PC-3 (cell line): ENCODE results near the gene RPN1. TPM values are rescaled to one million over a fixed set of nuclear protein-coding genes. Genes with fewer than 3 reads are reported as not detected.

Experiments used
- ATAC-seq: fragments of 200-7000 bp; cut with Tn5 transposase; 2 replicates; pipeline ENCODE4 v1.9.1; 2020; ENCODE audit warnings: mild to moderate bottlenecking, moderate library complexity
- BruUV-seq: library from RNA; stranded (reverse); fragments of 400-500 nt; replicated peaks from 2 replicates; lab custom pipeline; 2021; lab: Mats Ljungman, UMichigan
- CTCF ChIA-PET: fragments of 300-600 bp; sonication (Branson Sonifier 250); formaldehyde crosslinking; loops from one replicate; lab custom pipeline; 2022; ENCODE audit warnings: antibody characterized with exemption; lab: Charles Lee
- POLR2A ChIA-PET: fragments of 300-600 bp; sonication (Branson Sonifier 250); formaldehyde crosslinking; loops from one replicate; lab custom pipeline; 2022; ENCODE audit warnings: antibody characterized with exemption; ENCODE audit not compliant: unreplicated experiment; lab: Charles Lee
- DNase-seq: peaks from one replicate; pipeline ENCODE4 v3.0.0-alpha.2; 2015
- H2AFZ ChIP-seq: fragments of 300-600 bp; sonication (generic); 2 replicates; pipeline ENCODE4 v1.6.0; 2016; ENCODE audit warnings: antibody characterized with exemption, low read length
- H3F3A ChIP-seq: fragments of 300-600 bp; sonication (generic); one replicate; pipeline ENCODE4 v1.6.0; 2017; ENCODE audit warnings: antibody characterized with exemption, low read length, control low read depth, mild to moderate bottlenecking; ENCODE audit not compliant: unreplicated experiment
- H3K27ac ChIP-seq: fragments of 300-600 bp; sonication (generic); 2 replicates; pipeline ENCODE4 v1.5.1; 2016; ENCODE audit warnings: mild to moderate bottlenecking, low read length
- H3K27me3 ChIP-seq: fragments of 300-600 bp; sonication (generic); 2 replicates; pipeline ENCODE4 v1.6.1; 2016; ENCODE audit warnings: low read length, mixed read lengths
- H3K36me3 ChIP-seq: fragments of 300-600 bp; sonication (generic); 2 replicates; pipeline ENCODE4 v1.6.1; 2016; ENCODE audit warnings: low read depth, mixed run types, low read length, mixed read lengths
- H3K4me1 ChIP-seq: fragments of 300-600 bp; sonication (generic); 2 replicates; pipeline ENCODE4 v1.5.1; 2016; ENCODE audit warnings: low read length; ENCODE audit not compliant: insufficient read depth
- H3K4me2 ChIP-seq: fragments of 300-600 bp; sonication (generic); 2 replicates; pipeline ENCODE4 v1.6.0; 2016; ENCODE audit warnings: low read length
- H3K4me3 ChIP-seq: fragments of 300-600 bp; sonication (generic); 2 replicates; pipeline ENCODE4 v1.5.1; 2016; ENCODE audit warnings: mild to moderate bottlenecking, low read length, mixed read lengths
- H3K79me2 ChIP-seq: fragments of 300-600 bp; sonication (generic); 2 replicates; pipeline ENCODE4 v1.6.1; 2017; ENCODE audit warnings: low read length, mixed read lengths
- H3K9ac ChIP-seq: fragments of 300-600 bp; sonication (generic); 2 replicates; pipeline ENCODE4 v1.6.0; 2016; ENCODE audit warnings: mild to moderate bottlenecking, low read length
- H3K9me2 ChIP-seq: fragments of 300-600 bp; sonication (generic); replicated peaks from 2 replicates; pipeline ENCODE4 v1.6.1; 2016; ENCODE audit warnings: mixed run types, low read length, mixed read lengths
- H3K9me3 ChIP-seq: fragments of 300-600 bp; sonication (generic); 2 replicates; pipeline ENCODE4 v1.6.1; 2016; ENCODE audit warnings: low read length, mixed read lengths
- H4K20me1 ChIP-seq: fragments of 300-600 bp; sonication (generic); 2 replicates; pipeline ENCODE4 v1.6.1; 2016; ENCODE audit warnings: low read length, mixed read lengths
- CTCF ChIP-seq: fragments of 300-600 bp; sonication (generic); conservative IDR thresholded peaks from 2 replicates; pipeline ENCODE4 v1.5.1; 2017; ENCODE audit warnings: antibody characterized with exemption, low read depth, mild to moderate bottlenecking, low read length
- EZH2 ChIP-seq: fragments of 300-600 bp; sonication (generic); IDR thresholded peaks from one replicate; pipeline ENCODE4 v1.6.1; 2017; ENCODE audit warnings: antibody characterized with exemption, mild to moderate bottlenecking, low read length; ENCODE audit not compliant: unreplicated experiment
- EZH2phosphoT487 ChIP-seq: fragments of 300-600 bp; sonication (generic); IDR thresholded peaks from 2 replicates; pipeline ENCODE4 v1.6.1; 2018; ENCODE audit warnings: mild to moderate bottlenecking, antibody characterized with exemption, low read length, borderline replicate concordance
- intact Hi-C: fragments of 100-400 bp; cut with micrococcal nuclease; formaldehyde crosslinking; loops from 2 replicates; pipeline ENCODE4 v1.9.0; 2023
- total RNA-seq: library from RNA; depleted of rRNA; stranded (reverse); fragments of >200 nt; gene quantifications from 2 replicates; pipeline ENCODE4 v1.2.3, GENCODE V29; 2014

Gene RPN1
- total RNA-seq, 1 experiment from 2014 or later: 262 TPM

DNA sequence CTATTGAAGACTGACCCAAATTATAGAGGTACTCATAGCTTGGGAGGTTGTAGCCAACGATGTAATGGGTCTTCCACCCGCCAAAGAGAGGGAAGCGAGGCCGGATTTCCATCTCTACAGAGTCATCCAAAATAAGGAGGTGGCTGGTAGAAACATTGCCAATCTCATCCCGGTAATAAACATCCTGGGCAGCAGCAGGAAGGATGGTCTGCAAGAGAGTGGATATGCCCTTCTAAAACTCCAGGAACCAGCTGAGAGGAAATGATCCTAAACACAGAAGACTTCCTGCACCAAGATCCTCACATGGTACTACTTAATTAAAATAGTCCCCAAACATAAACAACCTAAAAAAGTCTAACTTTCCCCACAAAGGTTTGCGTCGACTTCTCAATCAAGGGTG, 20.7 kb downstream of the RPN1 start:
- Histone ChIP-seq H3K9ac (no peak overlapping the region), H3K4me3 (no peak overlapping the region), H4K20me1 (no peaks in the 10 kb centered on the region), H3K27me3 (no peaks in the 10 kb centered on the region), H3F3A (no peaks in the 10 kb centered on the region), H3K36me3 (peaks cover 38% of the 10 kb centered on the region), H3K9me3 (no peaks in the 10 kb centered on the region), H3K79me2 (peaks cover 13% of the 10 kb centered on the region), H2AFZ (no peak overlapping the region), H3K4me2 (no peak overlapping the region), H3K9me2 (no peaks in the 10 kb centered on the region), H3K27ac (no peak overlapping the region), H3K4me1 (no peaks in the 10 kb centered on the region)
- intact Hi-C loops: no loop called here
- POLR2A ChIA-PET: no interaction called here
- CTCF ChIA-PET: no interaction called here
- no peak for TF ChIP-seq CTCF
- BruUV-seq: no TSS peak
- ATAC-seq: no peak
- DNase-seq: no peak

DNA sequence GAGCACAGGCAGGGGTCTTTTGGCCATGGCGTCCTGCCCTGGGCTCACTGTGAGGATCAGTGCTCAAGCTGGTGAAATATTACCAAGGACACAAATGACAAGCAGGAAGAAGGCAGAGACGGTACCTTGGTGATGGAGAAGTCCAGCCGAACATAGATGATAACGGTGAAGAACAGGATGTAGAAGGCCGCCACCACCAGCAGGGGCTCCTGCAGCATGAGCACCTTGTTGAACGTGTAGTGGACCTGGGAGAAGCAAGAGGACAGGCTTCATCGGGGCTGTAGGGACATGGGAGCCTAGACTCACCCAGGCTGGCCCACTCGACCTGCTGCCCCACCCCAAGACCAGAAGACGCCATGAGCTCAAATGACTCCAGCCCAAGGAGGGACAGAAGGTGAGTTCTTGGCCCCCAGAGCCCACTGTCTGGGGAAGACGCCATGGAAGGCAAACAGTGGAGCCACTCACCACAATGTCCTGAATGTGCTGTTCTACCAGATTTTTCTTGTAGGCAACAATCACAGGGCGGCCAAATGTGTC, 25.1 kb downstream of the RPN1 start:
- ATAC-seq (no peak), DNase-seq (no peak)
- H3K4me3 ChIP-seq: no peak overlapping the region
- no peak overlapping the region for H2AFZ ChIP-seq
- no peaks in the 10 kb centered on the region for H3K9me2 ChIP-seq
- POLR2A ChIA-PET: no interaction called here
- intact Hi-C loops: no loop called here
- CTCF ChIA-PET: no interaction called here
- 0 out of 2 replicates have a peak, but pooled peaks cover 4% of the 10 kb centered on the region for H3K79me2 ChIP-seq
- H3K27ac ChIP-seq: no peak overlapping the region
- no peaks in the 10 kb centered on the region for H3K4me1 ChIP-seq
- H3K9me3 ChIP-seq: no peaks in the 10 kb centered on the region
- H3K4me2 ChIP-seq: no peak overlapping the region
- no peaks in the 10 kb centered on the region for H3K27me3 ChIP-seq
- TF ChIP-seq EZH2phosphoT487: no peak
- no peaks in the 10 kb centered on the region for H4K20me1 ChIP-seq
- no TSS peak for BruUV-seq
- H3K9ac ChIP-seq: no peak overlapping the region
- peaks cover 45% of the 10 kb centered on the region for H3K36me3 ChIP-seq
- no peaks in the 10 kb centered on the region for H3F3A ChIP-seq

DNA sequence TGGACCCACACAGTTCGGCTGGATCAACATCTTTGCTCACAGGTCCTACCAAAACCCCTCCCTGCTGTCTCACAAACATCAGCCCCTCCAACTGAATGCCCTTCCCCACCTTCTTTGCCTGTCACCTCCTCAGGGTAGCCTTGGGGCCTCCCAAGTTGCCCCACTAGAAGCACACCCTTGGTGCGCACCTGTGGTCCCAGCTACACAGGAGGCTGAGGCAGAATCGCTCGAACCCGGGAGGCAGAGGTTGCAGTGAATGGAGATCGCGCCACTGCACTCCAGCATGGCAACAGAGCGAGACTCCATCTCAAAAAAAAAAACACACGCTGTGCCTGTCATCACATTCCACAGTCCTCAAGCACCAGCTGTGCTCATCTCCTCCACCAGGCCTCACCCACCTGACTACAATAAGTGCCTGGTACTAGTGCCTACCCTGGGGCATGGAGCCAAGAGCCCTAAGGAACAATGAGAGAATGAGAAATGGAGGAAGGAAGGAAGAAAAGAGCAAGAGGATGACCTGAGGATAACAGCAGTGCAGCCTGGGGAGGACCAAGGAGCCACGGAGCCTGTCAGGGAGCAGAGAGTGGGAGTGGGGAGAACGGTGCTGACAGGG, 26.0 kb downstream of the RPN1 start:
- Histone ChIP-seq H2AFZ (no peak overlapping the region), H3K4me2 (no peak overlapping the region), H3K9ac (no peak overlapping the region), H3K4me1 (no peaks in the 10 kb centered on the region), H3F3A (no peaks in the 10 kb centered on the region), H4K20me1 (no peaks in the 10 kb centered on the region), H3K27ac (no peak overlapping the region), H3K9me2 (no peaks in the 10 kb centered on the region), H3K79me2 (no peaks in the 10 kb centered on the region), H3K36me3 (peaks cover 45% of the 10 kb centered on the region), H3K4me3 (no peak overlapping the region), H3K9me3 (no peaks in the 10 kb centered on the region), H3K27me3 (no peaks in the 10 kb centered on the region)
- ATAC-seq (no peak), DNase-seq (no peak)
- CTCF ChIA-PET: no interaction called here
- TF ChIP-seq EZH2 (no peak), CTCF (no peak), EZH2phosphoT487 (no peak)
- POLR2A ChIA-PET: no interaction called here
- intact Hi-C loops: no loop called here
- BruUV-seq: no TSS peak
